HepG2 (cell line): Measurements from ENCODE around the gene SNCA. TPM values are rescaled to one million over a fixed set of nuclear protein-coding genes. Genes with fewer than 3 reads are reported as not detected.
A peak's percentile ranks its signal among the peaks of the same experiment; 100 is the strongest.

Experiments used
- ESRRA ChIP-seq: sonication (generic); formaldehyde crosslinking; IDR thresholded peaks from 2 replicates; pipeline ENCODE4 v1.5.1; 2020; ENCODE audit warnings: mild to moderate bottlenecking, low read depth, missing genetic modification reagents
- FOXA1 ChIP-seq, 2 experiments: fragments of 450-650 bp in 1 of 2; sonication (generic) in 1 of 2; formaldehyde crosslinking in 1 of 2; IDR thresholded peaks; 2 replicates each; pipeline versions ENCODE4 v1.4.0 to v1.6.1; 2016 to 2020; ENCODE audit warnings: missing genetic modification reagents in 1 of 2
- FOXP1 ChIP-seq, 2 experiments: fragments of 450-650 bp in 1 of 2; IDR thresholded peaks; 2 replicates each; pipeline ENCODE4 v1.6.1; 2017 to 2018; ENCODE audit warnings: antibody characterized with exemption in 1 of 2
- ISL2 ChIP-seq: sonication (generic); formaldehyde crosslinking; IDR thresholded peaks from 2 replicates; pipeline ENCODE4 v1.5.0; 2020; ENCODE audit warnings: missing genetic modification reagents
- KAT7 ChIP-seq: IDR thresholded peaks from 2 replicates; pipeline ENCODE4 v1.6.1; 2018; ENCODE audit warnings: borderline replicate concordance, missing compliant biosample characterization
- KLF12 ChIP-seq: sonication (generic); formaldehyde crosslinking; IDR thresholded peaks from 2 replicates; pipeline ENCODE4 v1.4.0; 2020; ENCODE audit warnings: missing genetic modification reagents, borderline replicate concordance
- MEIS2 ChIP-seq: sonication (generic); formaldehyde crosslinking; IDR thresholded peaks from 2 replicates; pipeline ENCODE4 v1.9.0; 2021; ENCODE audit warnings: mild to moderate bottlenecking, missing genetic modification reagents
- PHF8 ChIP-seq: sonication (generic); formaldehyde crosslinking; IDR thresholded peaks from 2 replicates; pipeline ENCODE4 v1.5.0; 2020; ENCODE audit warnings: missing genetic modification reagents
- POLR2A ChIP-seq, 2 experiments: IDR thresholded peaks; 2 replicates each; pipeline ENCODE4 v1.6.1; 2011; ENCODE audit warnings: low read depth in 2 of 2, low read length in 2 of 2, mild to moderate bottlenecking in 1 of 2, moderate library complexity in 1 of 2; ENCODE audit not compliant: insufficient read depth in 1 of 2
- RARG ChIP-seq: sonication (generic); formaldehyde crosslinking; IDR thresholded peaks from 2 replicates; pipeline ENCODE4 v1.4.0; 2020; ENCODE audit warnings: low read depth, mild to moderate bottlenecking, missing genetic modification reagents
- SMARCC2 ChIP-seq: fragments of 450-650 bp; IDR thresholded peaks from 2 replicates; pipeline ENCODE4 v1.6.1; 2017; ENCODE audit warnings: antibody characterized with exemption, mild to moderate bottlenecking
- SOX6 ChIP-seq, 2 experiments: fragments of 450-650 bp in 1 of 2; sonication (generic) in 1 of 2; formaldehyde crosslinking in 1 of 2; IDR thresholded peaks; 2 replicates each; pipeline versions ENCODE4 v1.4.0 to v1.6.1; 2017 to 2020; ENCODE audit warnings: antibody characterized with exemption in 1 of 2, mild to moderate bottlenecking in 1 of 2, missing genetic modification reagents in 1 of 2
- ZBTB38 ChIP-seq: sonication (generic); formaldehyde crosslinking; IDR thresholded peaks from 2 replicates; pipeline ENCODE4 v1.5.1; 2020; ENCODE audit warnings: mild to moderate bottlenecking, missing genetic modification reagents
- ZNF256 ChIP-seq: sonication (generic); formaldehyde crosslinking; conservative IDR thresholded peaks from 2 replicates; pipeline ENCODE4 v1.4.0; 2020; ENCODE audit warnings: missing genetic modification reagents
- ZNF598 ChIP-seq: sonication (generic); formaldehyde crosslinking; IDR thresholded peaks from 2 replicates; pipeline ENCODE4 v1.5.1; 2020; ENCODE audit warnings: mild to moderate bottlenecking, missing genetic modification reagents, borderline replicate concordance
- polyA plus RNA-seq, 8 experiments: library from polyadenylated mRNA; depleted of rRNA in 3 of 8; stranded (reverse) in 7 of 8; unstranded in 1 of 8; fragments of >200 nt; fragmentation: Illumina TruSeq in 4 of 8; extraction: Trizol in 4 of 8; gene quantifications; 2 replicates each; pipeline versions ENCODE4 v1.2.1 to v1.2.3, GENCODE V29; 2011 to 2016; ENCODE audit warnings: low read depth in 4 of 8, missing spikeins in 1 of 8, mixed read lengths in 1 of 8; ENCODE audit not compliant: insufficient read depth in 1 of 8
- total RNA-seq, 5 experiments: library from RNA; depleted of rRNA; stranded (reverse); fragments of >200 nt; fragmentation: Illumina TruSeq; extraction: Trizol; gene quantifications; 2 replicates each; pipeline ENCODE4 v1.2.3, GENCODE V29; 2016; ENCODE audit warnings: low read depth in 1 of 5
- TF ChIP-seq, protein P1 (sequence below): sonication (generic); formaldehyde crosslinking; IDR thresholded peaks from 2 replicates; pipeline ENCODE4; 2020; ENCODE audit warnings: missing genetic modification reagents, mild to moderate bottlenecking, borderline replicate concordance
- TF ChIP-seq, protein P2 (sequence below): IDR thresholded peaks from 2 replicates; pipeline ENCODE4 v1.6.1; 2012; ENCODE audit warnings: inconsistent platforms
- TF ChIP-seq, protein P3 (sequence below): sonication (generic); formaldehyde crosslinking; IDR thresholded peaks from 2 replicates; pipeline ENCODE4 v1.4.0; 2020; ENCODE audit warnings: missing genetic modification reagents
- TF ChIP-seq, protein P4 (sequence below): IDR thresholded peaks from 2 replicates; pipeline ENCODE4 v1.6.1; 2016
- TF ChIP-seq, protein P5 (sequence below): sonication (generic); formaldehyde crosslinking; IDR thresholded peaks from 2 replicates; pipeline ENCODE4 v1.4.0; 2020; ENCODE audit warnings: low read depth, mild to moderate bottlenecking, missing genetic modification reagents

The SNCA gene
- total and polyA plus RNA-seq, 2 of the 13 experiments (the other 11 are each of a cell fraction or from before 2014, with no cell fraction given): not detected

DNA sequence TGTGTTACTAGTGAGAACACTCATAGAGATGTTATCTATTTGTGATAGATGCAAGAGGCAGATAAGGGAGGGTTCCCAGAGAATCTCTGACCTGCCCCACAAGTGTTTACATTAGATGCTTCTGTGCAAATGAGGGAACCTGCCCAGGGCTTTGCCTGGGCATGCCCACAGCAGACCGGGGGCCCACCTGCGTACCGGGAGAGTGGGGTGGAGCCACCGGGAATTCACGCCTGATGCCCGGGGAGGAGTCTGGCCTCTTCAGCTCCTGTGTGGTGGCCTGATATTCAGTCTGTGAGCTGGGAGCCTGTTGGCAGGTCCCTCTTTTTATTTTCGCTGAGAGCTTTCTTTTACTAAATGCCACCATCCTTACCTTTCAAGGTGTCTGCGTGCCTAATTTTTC lies 155.7 kb downstream of the SNCA start (continued):
- TF ChIP-seq, protein P1, sequence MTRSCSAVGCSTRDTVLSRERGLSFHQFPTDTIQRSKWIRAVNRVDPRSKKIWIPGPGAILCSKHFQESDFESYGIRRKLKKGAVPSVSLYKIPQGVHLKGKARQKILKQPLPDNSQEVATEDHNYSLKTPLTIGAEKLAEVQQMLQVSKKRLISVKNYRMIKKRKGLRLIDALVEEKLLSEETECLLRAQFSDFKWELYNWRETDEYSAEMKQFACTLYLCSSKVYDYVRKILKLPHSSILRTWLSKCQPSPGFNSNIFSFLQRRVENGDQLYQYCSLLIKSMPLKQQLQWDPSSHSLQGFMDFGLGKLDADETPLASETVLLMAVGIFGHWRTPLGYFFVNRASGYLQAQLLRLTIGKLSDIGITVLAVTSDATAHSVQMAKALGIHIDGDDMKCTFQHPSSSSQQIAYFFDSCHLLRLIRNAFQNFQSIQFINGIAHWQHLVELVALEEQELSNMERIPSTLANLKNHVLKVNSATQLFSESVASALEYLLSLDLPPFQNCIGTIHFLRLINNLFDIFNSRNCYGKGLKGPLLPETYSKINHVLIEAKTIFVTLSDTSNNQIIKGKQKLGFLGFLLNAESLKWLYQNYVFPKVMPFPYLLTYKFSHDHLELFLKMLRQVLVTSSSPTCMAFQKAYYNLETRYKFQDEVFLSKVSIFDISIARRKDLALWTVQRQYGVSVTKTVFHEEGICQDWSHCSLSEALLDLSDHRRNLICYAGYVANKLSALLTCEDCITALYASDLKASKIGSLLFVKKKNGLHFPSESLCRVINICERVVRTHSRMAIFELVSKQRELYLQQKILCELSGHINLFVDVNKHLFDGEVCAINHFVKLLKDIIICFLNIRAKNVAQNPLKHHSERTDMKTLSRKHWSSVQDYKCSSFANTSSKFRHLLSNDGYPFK (CRISPR knock-in tag): no peak
- TF ChIP-seq, protein P2, sequence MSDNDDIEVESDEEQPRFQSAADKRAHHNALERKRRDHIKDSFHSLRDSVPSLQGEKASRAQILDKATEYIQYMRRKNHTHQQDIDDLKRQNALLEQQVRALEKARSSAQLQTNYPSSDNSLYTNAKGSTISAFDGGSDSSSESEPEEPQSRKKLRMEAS: peak; percentile 49; the same call in 1 of the 2 replicates
- TF ChIP-seq ESRRA (CRISPR knock-in tag) (no peak), KLF12 (CRISPR knock-in tag) (no peak), PHF8 (peak; percentile 55), ZNF598 (CRISPR knock-in tag) (0 out of 2 replicates have a peak, but pooled peaks have one; percentile 56), FOXP1 (IDR thresholded peaks at IDR 0.05) (no peak), FOXP1 (CRISPR knock-in tag; IDR thresholded peaks at IDR 0.05) (peak; percentile 65), KAT7 (CRISPR knock-in tag) (peak; percentile 65; the same call in 1 of the 2 replicates), FOXA1 (IDR thresholded peaks at IDR 0.05) (no peak), FOXA1 (CRISPR knock-in tag; IDR thresholded peaks at IDR 0.05) (peak; percentile 72), ISL2 (CRISPR knock-in tag) (peak; percentile 74), ZNF256 (no peak), MEIS2 (0 out of 2 replicates have a peak, but pooled peaks have one; percentile 32), ZBTB38 (CRISPR knock-in tag) (peak; percentile 26; the same call in 1 of the 2 replicates), SOX6 (IDR thresholded peaks at IDR 0.05) (no peak), SOX6 (CRISPR knock-in tag; IDR thresholded peaks at IDR 0.05) (peak; percentile 78), SMARCC2 (no peak), POLR2A (IDR thresholded peaks at IDR 0.05; ENCODE audit: insufficient read depth in 1 of 2, low read depth in 2 of 2, low read length in 2 of 2) (peak; percentile 89 to 90), RARG (CRISPR knock-in tag) (no peak)
- TF ChIP-seq, protein P3, sequence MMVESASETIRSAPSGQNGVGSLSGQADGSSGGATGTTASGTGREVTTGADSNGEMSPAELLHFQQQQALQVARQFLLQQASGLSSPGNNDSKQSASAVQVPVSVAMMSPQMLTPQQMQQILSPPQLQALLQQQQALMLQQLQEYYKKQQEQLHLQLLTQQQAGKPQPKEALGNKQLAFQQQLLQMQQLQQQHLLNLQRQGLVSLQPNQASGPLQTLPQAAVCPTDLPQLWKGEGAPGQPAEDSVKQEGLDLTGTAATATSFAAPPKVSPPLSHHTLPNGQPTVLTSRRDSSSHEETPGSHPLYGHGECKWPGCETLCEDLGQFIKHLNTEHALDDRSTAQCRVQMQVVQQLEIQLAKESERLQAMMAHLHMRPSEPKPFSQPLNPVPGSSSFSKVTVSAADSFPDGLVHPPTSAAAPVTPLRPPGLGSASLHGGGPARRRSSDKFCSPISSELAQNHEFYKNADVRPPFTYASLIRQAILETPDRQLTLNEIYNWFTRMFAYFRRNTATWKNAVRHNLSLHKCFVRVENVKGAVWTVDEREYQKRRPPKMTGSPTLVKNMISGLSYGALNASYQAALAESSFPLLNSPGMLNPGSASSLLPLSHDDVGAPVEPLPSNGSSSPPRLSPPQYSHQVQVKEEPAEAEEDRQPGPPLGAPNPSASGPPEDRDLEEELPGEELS: peak; percentile 56; the same call in 1 of the 2 replicates
- TF ChIP-seq, protein P4, sequence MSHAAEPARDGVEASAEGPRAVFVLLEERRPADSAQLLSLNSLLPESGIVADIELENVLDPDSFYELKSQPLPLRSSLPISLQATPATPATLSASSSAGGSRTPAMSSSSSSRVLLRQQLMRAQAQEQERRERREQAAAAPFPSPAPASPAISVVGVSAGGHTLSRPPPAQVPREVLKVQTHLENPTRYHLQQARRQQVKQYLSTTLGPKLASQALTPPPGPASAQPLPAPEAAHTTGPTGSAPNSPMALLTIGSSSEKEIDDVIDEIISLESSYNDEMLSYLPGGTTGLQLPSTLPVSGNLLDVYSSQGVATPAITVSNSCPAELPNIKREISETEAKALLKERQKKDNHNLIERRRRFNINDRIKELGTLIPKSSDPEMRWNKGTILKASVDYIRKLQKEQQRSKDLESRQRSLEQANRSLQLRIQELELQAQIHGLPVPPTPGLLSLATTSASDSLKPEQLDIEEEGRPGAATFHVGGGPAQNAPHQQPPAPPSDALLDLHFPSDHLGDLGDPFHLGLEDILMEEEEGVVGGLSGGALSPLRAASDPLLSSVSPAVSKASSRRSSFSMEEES (CRISPR knock-in tag): peak; percentile 33; the same call in 1 of the 2 replicates
- TF ChIP-seq, protein P5, sequence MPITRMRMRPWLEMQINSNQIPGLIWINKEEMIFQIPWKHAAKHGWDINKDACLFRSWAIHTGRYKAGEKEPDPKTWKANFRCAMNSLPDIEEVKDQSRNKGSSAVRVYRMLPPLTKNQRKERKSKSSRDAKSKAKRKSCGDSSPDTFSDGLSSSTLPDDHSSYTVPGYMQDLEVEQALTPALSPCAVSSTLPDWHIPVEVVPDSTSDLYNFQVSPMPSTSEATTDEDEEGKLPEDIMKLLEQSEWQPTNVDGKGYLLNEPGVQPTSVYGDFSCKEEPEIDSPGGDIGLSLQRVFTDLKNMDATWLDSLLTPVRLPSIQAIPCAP: no peak
